NOMO-1 treated with dmso at 0.1 percent for 144 hours (cell line): ENCODE data around the gene FAM184B.
"Not testable (repeated sequence)": the region's sequence is repeated elsewhere in the genome, so short reads cannot be mapped to it uniquely, and the experiment has no call there.

Experiments used
- DNase-seq: peaks from one replicate; lab custom pipeline; 2025; ENCODE audit not compliant: unreplicated experiment; lab: John Stamatoyannopoulos, UW

The FAM184B gene

DNA sequence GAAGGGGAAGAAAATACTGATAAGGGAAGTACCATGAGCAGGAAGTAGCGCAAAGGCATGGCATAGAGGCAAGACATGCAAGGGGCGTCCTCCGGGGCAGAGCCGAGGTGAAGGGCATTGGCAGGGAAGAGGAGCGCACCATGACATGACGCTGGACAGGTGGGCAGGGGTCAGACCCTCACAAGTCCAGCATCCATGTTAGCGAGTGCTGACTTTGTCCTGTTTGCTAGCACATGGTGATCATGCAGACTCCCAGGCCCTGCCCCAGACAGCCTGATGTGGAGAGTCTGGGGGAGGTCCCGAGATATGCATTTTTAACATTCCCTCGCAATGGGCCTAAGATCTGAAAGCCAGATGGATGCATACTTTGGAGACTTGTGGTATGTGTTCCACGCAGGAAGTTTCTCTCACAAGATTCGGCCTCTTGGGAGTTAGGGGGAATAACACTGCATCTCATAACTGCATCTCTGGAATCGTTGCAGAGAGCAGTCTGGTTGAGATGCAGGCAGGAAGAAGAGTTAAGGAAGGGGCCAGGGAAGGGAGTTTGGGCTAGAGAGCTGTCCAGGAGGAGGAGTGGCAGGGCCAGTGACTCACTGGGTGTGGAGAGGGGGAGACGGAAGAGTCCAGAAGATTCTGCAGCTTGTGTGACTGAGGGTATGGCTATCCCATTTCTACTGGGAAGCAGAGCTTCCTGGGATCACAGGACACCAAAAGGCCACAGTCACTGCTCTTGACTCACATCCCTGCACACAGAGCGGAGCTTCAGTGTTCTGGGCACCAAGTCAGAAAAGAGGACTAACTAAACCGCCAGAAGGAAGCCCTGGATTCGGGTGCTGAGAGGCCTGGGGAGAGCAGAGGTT lies 59.7 kb downstream of the FAM184B start:
- no peak for DNase-seq

DNA sequence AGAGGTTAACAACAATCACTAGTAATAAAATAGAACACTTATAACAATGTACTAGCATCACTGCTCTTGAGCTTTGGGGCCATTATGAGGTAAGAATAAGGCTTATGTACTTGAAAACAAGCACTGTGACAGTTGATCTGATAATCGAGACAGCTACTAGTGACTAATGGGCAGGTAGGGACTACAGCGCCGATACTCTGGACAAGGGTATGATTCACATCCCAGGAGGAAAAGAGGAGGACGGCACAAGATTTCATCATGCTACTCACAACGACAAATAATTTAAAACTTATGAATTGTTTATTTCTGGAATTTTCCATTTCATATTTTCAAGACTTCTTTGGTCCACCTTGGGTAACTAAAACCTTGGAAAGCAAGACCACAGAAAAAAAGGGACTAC lies 62.3 kb downstream of the FAM184B start:
- no peak for DNase-seq

- DNase-seq: no peak
These were observed 63.0 kb downstream of the FAM184B start for GRCh38 chr4:17718471-17718870.

DNA sequence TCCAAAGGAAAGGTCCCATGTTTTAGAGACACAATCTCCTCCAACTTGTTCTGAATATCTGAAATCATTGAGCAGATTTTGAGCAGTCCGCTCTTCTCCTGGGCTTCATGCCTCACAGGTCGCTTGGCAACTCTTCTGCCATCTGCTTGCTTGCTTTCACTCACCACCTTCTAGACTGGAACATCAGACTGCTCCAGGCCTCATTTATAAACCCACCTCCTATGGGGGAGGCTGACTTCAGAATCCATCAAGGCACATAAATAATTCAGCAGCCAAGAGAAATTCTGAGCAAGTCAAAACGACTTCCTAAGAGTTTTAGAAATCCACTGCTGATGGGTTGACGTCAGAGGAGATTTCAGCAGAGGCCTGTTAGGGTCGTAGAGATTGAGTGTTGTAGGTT lies 64.1 kb downstream of the FAM184B start:
- no peak for DNase-seq

DNA sequence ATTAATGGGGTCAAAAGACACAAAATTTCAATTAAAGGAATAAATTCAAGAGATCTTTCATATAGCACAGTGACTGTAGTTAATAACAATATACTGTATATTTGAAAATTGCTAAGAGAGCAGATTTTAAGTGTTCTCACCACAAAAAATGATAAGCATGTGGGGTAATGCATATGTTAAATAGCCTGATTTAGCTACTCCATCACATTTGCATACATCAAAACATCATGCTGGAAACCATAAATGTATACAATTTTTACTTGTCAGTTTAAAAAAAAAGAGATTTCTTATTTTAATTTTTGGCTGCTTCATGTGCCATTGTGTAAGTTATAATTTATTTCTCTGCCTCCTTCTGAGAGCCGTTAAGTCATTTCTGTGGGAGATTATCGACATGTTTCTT lies 65.9 kb downstream of the FAM184B start:
- no peak for DNase-seq

DNA sequence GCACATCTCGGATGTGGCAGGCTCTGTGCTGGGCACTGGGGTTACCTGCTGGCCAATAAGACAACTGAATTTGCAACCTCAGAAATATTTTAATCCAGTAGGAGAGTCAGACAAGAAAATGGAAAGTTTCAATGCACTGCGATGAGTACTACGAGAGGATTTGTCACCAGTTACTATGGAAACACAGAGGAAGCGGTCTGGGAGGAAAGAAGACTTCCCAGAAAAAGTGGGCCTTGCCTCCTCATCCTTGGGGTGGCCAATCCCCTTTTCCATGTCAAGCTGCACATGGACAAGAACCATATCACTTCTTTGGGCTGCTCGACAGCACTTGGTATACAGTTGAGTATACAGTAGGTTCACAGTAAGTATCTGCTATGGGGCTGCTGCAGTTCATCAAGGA lies 67.6 kb downstream of the FAM184B start:
- DNase-seq: no peak

- no peak for DNase-seq
These were observed 69.3 kb downstream of the FAM184B start for GRCh38 chr4:17712166-17712565.

- DNase-seq: not testable (repeated sequence)
These were observed 70.2 kb downstream of the FAM184B start for GRCh38 chr4:17711206-17711605.

GRCh38 chr4:17709763-17710068 lies 71.7 kb downstream of the FAM184B start:
- no peak for DNase-seq

DNA sequence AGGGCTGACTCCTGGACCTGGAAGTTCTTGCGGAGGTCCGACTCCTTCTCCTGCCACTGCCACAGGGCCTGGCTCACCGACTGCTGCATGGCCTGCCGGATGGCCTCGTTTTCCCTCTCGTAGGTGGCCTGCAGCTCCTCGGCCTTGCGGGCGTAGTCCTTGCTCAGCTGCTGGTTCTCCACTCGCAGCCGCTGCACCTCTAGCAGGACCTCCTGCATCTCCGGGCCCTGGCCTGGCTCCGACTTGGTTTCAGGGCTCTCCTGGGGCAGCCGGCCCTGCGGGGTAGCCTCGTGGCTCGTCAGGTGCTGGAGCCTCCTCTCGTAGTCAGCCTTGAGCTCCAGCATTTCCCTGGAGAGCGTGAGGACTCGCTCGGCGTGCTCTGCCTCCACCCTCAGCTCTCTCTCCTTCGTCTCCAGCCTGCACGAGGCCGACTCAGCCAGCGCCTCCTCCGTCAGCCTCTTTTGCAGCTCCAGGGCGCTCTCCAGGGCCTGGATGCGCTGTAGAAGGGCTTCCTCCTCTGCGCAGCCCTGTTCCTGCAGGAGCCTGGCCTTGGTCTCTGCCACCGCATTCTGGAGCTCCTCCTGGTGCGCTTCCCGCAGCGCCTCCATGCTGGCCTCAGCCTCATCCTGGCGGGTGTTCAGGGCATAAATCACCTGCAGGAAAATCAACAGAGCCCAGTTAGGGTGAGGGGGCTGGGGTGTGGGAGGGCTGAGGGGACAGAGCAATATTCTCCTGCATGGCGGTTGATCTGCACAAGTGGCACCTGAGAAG lies 72.2 kb downstream of the FAM184B start:
- DNase-seq: no peak

GRCh38 chr4:17707671-17708070 lies 73.8 kb downstream of the FAM184B start:
- DNase-seq: no peak

DNA sequence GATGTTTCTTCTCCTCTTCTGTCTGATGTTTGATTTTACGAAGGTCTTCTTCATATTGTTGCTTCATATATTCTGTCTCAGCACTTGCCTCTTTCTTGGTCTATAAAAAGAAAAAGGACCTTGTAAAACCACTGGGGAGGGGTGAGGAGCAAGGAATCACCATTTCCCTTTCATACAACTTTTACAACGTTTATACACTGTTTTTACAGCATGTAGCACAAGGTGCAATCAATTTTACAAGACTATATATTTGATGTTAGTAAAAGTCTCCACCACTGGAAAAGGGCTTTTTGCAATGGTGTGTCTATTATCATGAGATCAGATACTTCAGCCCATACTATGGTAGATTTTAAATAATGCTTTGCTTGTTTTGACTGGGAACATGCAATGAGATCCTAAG lies 76.3 kb downstream of the FAM184B start:
- no peak for DNase-seq

- DNase-seq: no peak
These were observed 77.3 kb downstream of the FAM184B start for GRCh38 chr4:17704020-17704650.

GRCh38 chr4:17702641-17703040 lies 78.8 kb downstream of the FAM184B start:
- DNase-seq: no peak

DNA sequence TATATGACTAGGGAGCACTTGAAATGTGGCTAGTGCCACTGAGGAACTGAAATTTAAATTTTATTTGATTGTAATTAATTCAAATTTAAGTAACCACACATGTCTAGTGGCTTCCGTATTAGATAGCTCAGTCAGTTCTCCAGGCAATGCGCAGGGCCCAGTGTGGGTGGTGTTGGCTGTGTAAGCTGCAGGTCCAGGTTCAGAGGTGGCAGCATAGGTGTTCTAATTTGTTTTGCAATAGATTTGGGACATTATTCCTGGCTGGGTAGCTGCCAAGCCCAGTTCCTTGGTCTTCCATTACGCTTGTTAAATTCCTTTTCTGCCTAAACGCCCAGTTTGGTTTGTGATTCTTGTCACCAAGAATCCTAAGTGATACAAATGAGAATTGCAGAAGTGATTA lies 79.5 kb downstream of the FAM184B start:
- DNase-seq: no peak

GRCh38 chr4:17701138-17701839 lies 80.1 kb downstream of the FAM184B start:
- no peak for DNase-seq

DNA sequence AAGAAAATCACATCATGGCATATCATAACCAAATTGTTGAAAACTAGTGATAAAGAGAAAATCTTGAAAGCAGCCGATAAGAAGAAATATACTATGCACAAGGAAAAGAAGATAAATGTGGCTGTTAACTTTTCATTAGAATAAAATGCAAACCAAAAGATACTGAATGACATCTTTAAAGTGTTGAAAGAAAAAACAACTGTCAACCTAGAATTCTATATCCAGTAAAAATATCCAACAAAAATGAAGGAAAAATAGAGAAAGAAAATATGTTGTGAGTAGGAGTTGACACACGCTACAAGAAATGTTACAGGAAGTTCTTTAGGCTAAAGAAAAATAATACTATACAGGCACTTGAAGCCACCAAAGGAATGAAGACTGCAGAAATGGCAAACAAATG lies 82.0 kb downstream of the FAM184B start:
- no peak for DNase-seq

- no peak for DNase-seq
These were observed 83.3 kb downstream of the FAM184B start for GRCh38 chr4:17698116-17698515.

DNA sequence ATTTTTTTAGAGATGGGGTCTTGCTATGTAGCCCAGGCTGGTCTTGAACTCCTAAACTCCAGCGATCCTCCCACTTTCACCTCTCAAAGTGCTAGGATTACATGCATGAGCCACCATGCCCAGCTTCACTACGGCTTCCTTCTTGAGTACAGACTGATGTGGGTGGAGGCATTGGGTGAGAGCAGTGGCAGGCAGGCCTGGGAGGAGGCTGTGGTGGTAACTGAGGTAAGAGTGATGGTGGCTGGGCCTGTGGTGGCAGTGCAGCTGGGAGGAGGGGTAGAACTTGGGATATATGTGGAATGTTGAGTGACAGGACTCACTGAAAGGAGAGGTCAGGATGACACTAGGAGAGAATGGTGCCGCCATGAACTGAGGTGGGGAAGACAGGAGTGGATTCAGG lies 86.1 kb downstream of the FAM184B start:
- DNase-seq: no peak

- DNase-seq: no peak
These were observed 86.9 kb downstream of the FAM184B start for GRCh38 chr4:17694552-17694951.

GRCh38 chr4:17690898-17691297 lies 90.5 kb downstream of the FAM184B start:
- no peak for DNase-seq
